Fibroblast of lung (primary cell): Measurements from ENCODE around the gene RER1. TPM values are rescaled to one million over a fixed set of nuclear protein-coding genes. Genes with fewer than 3 reads are reported as not detected.

Experiments used
- DNase-seq, 2 donors: peaks; one replicate each; pipeline versions ENCODE4 v3.0.0 to v3.0.0-alpha.2; 2010; ENCODE audit warnings: low read depth in 2 of 2
- H2AFZ ChIP-seq: 2 replicates; pipeline ENCODE4 v1.5.1; 2012; ENCODE audit warnings: low read length, control low read depth, inconsistent platforms
- H3K27ac ChIP-seq: 2 replicates; pipeline ENCODE4 v1.5.1; 2011; ENCODE audit warnings: low read length, control low read depth; ENCODE audit not compliant: insufficient read depth
- H3K27me3 ChIP-seq: 2 replicates; pipeline ENCODE4 v1.5.1; 2011; ENCODE audit warnings: mild to moderate bottlenecking, low read length; ENCODE audit not compliant: control insufficient read depth, insufficient read depth
- H3K36me3 ChIP-seq: 2 replicates; pipeline ENCODE4 v1.5.1; 2011; ENCODE audit warnings: low read length; ENCODE audit not compliant: control insufficient read depth, insufficient read depth
- H3K4me1 ChIP-seq: 2 replicates; pipeline ENCODE4 v1.5.1; 2011; ENCODE audit warnings: low read length; ENCODE audit not compliant: control insufficient read depth, insufficient read depth; ENCODE audit errors: extremely low read depth
- H3K4me2 ChIP-seq: 2 replicates; pipeline ENCODE4 v1.5.1; 2011; ENCODE audit warnings: low read length, control low read depth; ENCODE audit not compliant: insufficient read depth; ENCODE audit errors: extremely low read depth
- H3K4me3 ChIP-seq, 4 experiments: fragments of 200-600 bp in 1 of 4; sonication (generic) in 1 of 4; replicated peaks in 1 of 4; 2 replicates each; pipeline ENCODE4 v1.5.1; 2011 to 2016; ENCODE audit warnings: low read length in 4 of 4, low read depth in 3 of 4, mild to moderate bottlenecking in 3 of 4, control low read depth in 2 of 4, inconsistent platforms in 1 of 4, mixed read lengths in 1 of 4; ENCODE audit not compliant: insufficient read depth in 1 of 4; ENCODE audit errors: control extremely low read depth in 1 of 4
- H3K79me2 ChIP-seq: 2 replicates; pipeline ENCODE4 v1.5.1; 2012; ENCODE audit warnings: mild to moderate bottlenecking, low read length, inconsistent platforms; ENCODE audit not compliant: control insufficient read depth, insufficient read depth
- H3K9ac ChIP-seq: 2 replicates; pipeline ENCODE4 v1.5.1; 2011; ENCODE audit warnings: mild to moderate bottlenecking, low read length, control low read depth; ENCODE audit not compliant: insufficient read depth
- H3K9me3 ChIP-seq: 2 replicates; pipeline ENCODE4 v1.5.1; 2012; ENCODE audit warnings: low read depth, low read length; ENCODE audit not compliant: control insufficient read depth, insufficient read depth
- H4K20me1 ChIP-seq: 2 replicates; pipeline ENCODE4 v1.5.1; 2011; ENCODE audit warnings: low read length; ENCODE audit not compliant: control insufficient read depth, insufficient read depth; ENCODE audit errors: extremely low read depth
- EZH2 ChIP-seq: IDR thresholded peaks from 2 replicates; pipeline ENCODE4 v1.5.1; 2012; ENCODE audit warnings: low read length, control low read depth, mild to moderate bottlenecking; ENCODE audit errors: missing control alignments
- polyA plus RNA-seq, 2 donors: library from polyadenylated mRNA; depleted of rRNA in 1 of 2; stranded (reverse) in 1 of 2; unstranded in 1 of 2; fragments of >200 nt; gene quantifications; 2 replicates each; pipeline ENCODE4 v1.2.1, GENCODE V29; 2011 to 2012; ENCODE audit warnings: missing spikeins in 1 of 2
- total RNA-seq: library from RNA; depleted of rRNA; stranded (reverse); fragments of >200 nt; gene quantifications from 2 replicates; pipeline ENCODE4 v1.2.1, GENCODE V29; 2014
- TF ChIP-seq, protein P1 (sequence below), 2 donors: IDR thresholded peaks in 1 of 2; conservative IDR thresholded peaks in 1 of 2; 1 replicate in 1 of 2; 2 replicates in 1 of 2; pipeline ENCODE4 v1.5.1; 2011 to 2012; ENCODE audit warnings: low read length in 2 of 2, control low read depth in 1 of 2, inconsistent platforms in 1 of 2, low read depth in 1 of 2, mild to moderate bottlenecking in 1 of 2

RER1 gene
- total and polyA plus RNA-seq, 2 donors (not counting 1 experiment from before 2014, with no cell fraction given): 76.1 to 271 TPM

DNA sequence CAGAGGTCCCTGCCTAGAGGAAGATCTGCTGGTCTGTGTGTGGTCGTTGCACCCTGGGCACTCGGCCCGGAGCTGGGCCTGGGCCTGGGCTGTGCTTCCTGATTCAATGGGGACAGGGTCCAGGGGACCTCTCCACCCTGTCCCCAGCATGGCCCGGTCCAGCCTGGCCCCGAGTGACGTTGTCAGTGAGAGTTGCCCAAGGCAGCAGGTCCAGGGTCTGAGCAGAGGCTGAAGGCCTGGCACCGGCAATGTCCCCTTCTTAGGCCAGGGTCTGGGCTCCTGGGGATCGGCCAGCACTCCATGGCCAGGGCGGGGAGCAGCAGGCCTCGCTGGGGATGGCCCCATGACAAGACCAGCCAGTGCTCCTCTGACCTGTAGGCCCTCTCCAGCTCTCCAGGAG is 36.3 kb downstream of the RER1 start:
- Histone ChIP-seq H3K4me1 (no peaks in the 10 kb centered on the region), H3K79me2 (no peaks in the 10 kb centered on the region), H3K27ac (no peak overlapping the region), H3K36me3 (no peaks in the 10 kb centered on the region), H3K9me3 (no peaks in the 10 kb centered on the region), H3K9ac (no peak overlapping the region), H4K20me1 (no peaks in the 10 kb centered on the region), H3K4me3 (no peak overlapping the region), H3K4me2 (no peak overlapping the region), H2AFZ (no peak overlapping the region), H3K27me3 (peaks cover 3% of the 10 kb centered on the region)
- DNase-seq: no peak
- no peak for TF ChIP-seq EZH2
- TF ChIP-seq, protein P1, sequence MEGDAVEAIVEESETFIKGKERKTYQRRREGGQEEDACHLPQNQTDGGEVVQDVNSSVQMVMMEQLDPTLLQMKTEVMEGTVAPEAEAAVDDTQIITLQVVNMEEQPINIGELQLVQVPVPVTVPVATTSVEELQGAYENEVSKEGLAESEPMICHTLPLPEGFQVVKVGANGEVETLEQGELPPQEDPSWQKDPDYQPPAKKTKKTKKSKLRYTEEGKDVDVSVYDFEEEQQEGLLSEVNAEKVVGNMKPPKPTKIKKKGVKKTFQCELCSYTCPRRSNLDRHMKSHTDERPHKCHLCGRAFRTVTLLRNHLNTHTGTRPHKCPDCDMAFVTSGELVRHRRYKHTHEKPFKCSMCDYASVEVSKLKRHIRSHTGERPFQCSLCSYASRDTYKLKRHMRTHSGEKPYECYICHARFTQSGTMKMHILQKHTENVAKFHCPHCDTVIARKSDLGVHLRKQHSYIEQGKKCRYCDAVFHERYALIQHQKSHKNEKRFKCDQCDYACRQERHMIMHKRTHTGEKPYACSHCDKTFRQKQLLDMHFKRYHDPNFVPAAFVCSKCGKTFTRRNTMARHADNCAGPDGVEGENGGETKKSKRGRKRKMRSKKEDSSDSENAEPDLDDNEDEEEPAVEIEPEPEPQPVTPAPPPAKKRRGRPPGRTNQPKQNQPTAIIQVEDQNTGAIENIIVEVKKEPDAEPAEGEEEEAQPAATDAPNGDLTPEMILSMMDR (conservative IDR thresholded peaks at IDR 0.05 in 1 of 2, IDR thresholded peaks at IDR 0.05 in 1 of 2; ENCODE audit: low read depth in 1 of 2, low read length in 2 of 2): no peak

DNA sequence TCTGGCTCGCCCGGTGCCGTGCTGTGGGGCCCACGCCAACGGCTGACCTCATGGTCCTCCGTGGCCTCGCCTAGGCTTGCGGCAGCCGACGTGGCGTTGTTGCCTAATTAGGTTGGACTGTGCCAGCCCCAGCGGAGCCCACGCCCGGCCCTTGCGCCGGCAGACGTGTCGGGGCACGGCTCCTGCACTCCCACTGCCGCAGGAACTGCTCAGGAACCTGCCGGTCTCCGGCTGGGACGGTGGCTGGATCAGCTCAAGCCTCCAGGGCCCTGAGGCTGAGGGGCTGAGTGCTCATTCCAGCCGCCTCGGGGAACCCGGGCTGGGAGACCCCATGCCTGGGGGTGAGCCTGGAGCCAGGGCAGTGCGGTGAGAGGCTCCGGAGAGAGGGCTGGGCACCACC is 36.8 kb downstream of the RER1 start:
- no peaks in the 10 kb centered on the region for H3K9me3 ChIP-seq

DNA sequence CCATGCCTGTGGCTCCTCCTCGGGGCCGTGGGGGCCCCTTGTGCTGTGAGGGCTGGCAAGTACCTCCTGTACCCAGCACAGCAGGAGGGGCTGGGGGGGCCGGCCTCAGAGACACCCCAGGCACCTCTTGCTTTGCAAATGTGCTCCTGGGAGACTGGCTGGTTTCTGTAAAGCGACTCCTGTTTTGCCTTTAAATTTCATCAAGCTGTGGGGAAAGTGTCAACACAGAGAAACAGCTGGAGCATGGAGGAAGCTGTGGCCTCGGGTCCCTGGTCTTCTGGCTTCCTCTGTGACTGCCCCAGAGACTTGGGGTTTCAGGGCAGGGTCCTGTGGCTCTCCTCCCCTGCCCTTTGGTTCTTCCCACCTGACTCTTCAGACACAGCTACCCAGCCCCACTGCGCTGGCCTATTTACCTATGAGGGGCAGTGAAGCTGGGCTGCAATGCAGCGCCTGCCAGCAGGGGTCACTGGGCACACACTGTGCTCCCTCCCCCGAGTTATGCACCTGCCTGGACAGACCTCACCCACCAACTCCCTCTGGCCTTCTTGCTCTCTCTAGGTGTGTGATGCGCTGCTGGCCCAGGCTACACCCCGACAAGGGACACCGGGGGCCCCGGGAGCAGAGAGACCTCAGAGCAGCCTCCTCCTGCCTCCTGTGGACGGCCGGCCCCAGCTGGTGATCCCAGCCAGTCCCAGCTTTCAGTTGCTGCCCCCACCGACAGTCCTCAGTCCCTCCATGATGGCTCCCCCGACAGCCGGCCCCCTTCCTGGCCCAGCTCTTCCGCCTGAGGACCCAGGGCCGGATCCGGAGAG is 38.3 kb downstream of the RER1 start:
- no peak overlapping the region for H3K9ac ChIP-seq
- no peak overlapping the region for H3K4me2 ChIP-seq
- no peaks in the 10 kb centered on the region for H3K79me2 ChIP-seq
- no peak overlapping the region for H3K4me3 ChIP-seq
- no peaks in the 10 kb centered on the region for H3K4me1 ChIP-seq
- no peak for TF ChIP-seq EZH2
- TF ChIP-seq, protein P1 (conservative IDR thresholded peaks at IDR 0.05 in 1 of 2, IDR thresholded peaks at IDR 0.05 in 1 of 2; ENCODE audit: low read depth in 1 of 2, low read length in 2 of 2): peak; percentile 32 to 39
- H4K20me1 ChIP-seq: no peaks in the 10 kb centered on the region
- no peak overlapping the region for H3K27ac ChIP-seq
- no peaks in the 10 kb centered on the region for H3K36me3 ChIP-seq
- no peak overlapping the region for H2AFZ ChIP-seq
- no peaks in the 10 kb centered on the region for H3K9me3 ChIP-seq
- DNase-seq: no peak
- H3K27me3 ChIP-seq: no peaks in the 10 kb centered on the region

More for the DNA sequence above, 36.8 kb downstream of the RER1 start:
- no peaks in the 10 kb centered on the region for H3K4me1 ChIP-seq
- DNase-seq: no peak
- H3K79me2 ChIP-seq: no peaks in the 10 kb centered on the region
- no peak overlapping the region for H3K27ac ChIP-seq
- TF ChIP-seq EZH2: no peak
- TF ChIP-seq, protein P1 (conservative IDR thresholded peaks at IDR 0.05 in 1 of 2, IDR thresholded peaks at IDR 0.05 in 1 of 2; ENCODE audit: low read depth in 1 of 2, low read length in 2 of 2): no peak
- H4K20me1 ChIP-seq: no peaks in the 10 kb centered on the region
- H3K36me3 ChIP-seq: no peaks in the 10 kb centered on the region
- peaks cover 1% of the 10 kb centered on the region for H3K27me3 ChIP-seq
- H2AFZ ChIP-seq: no peak overlapping the region
- no peak overlapping the region for H3K4me2 ChIP-seq
- H3K9ac ChIP-seq: no peak overlapping the region
- H3K4me3 ChIP-seq: no peak overlapping the region
